NCI-H2029 treated with DMSO at 0.1 percent for 48 hours (cell line): Measurements from ENCODE around the gene MAP1LC3B.

Experiments used
- DNase-seq: peaks from one replicate; lab custom pipeline; 2025; lab: John Stamatoyannopoulos, UW

Gene MAP1LC3B

GRCh38 chr16:87432330-87432915 lies 40.3 kb downstream of the MAP1LC3B start:
- no peak for DNase-seq

GRCh38 chr16:87434146-87434667 lies 42.1 kb downstream of the MAP1LC3B start:
- no peak for DNase-seq

- DNase-seq, result no peak
Measured at GRCh38 chr16:87435372-87436224, 43.5 kb downstream of the MAP1LC3B start.

GRCh38 chr16:87436225-87437172 lies 44.4 kb downstream of the MAP1LC3B start:
- no peak for DNase-seq

GRCh38 chr16:87437327-87437726 lies 45.2 kb downstream of the MAP1LC3B start:
- no peak for DNase-seq

GRCh38 chr16:87437911-87438610 lies 45.9 kb downstream of the MAP1LC3B start:
- no peak for DNase-seq

- no peak for DNase-seq
Measured at GRCh38 chr16:87438611-87438985, 46.5 kb downstream of the MAP1LC3B start.

GRCh38 chr16:87439926-87440325 lies 47.8 kb downstream of the MAP1LC3B start:
- DNase-seq, result no peak

GRCh38 chr16:87441886-87442580 lies 49.9 kb downstream of the MAP1LC3B start:
- DNase-seq, result no peak

- no peak for DNase-seq
Measured at GRCh38 chr16:87442581-87442966, 50.4 kb downstream of the MAP1LC3B start.

- DNase-seq, result no peak
Measured at GRCh38 chr16:87443016-87443415, 50.9 kb downstream of the MAP1LC3B start.

- DNase-seq, result no peak
Measured at GRCh38 chr16:87443964-87444363, 51.8 kb downstream of the MAP1LC3B start.

GRCh38 chr16:87445486-87445885 lies 53.4 kb downstream of the MAP1LC3B start:
- no peak for DNase-seq

GRCh38 chr16:87446479-87446878 lies 54.3 kb downstream of the MAP1LC3B start:
- DNase-seq, result no peak

GRCh38 chr16:87447323-87447722 lies 55.2 kb downstream of the MAP1LC3B start:
- DNase-seq, result no peak

GRCh38 chr16:87448866-87449265 lies 56.7 kb downstream of the MAP1LC3B start:
- no peak for DNase-seq

GRCh38 chr16:87451563-87452210 lies 59.6 kb downstream of the MAP1LC3B start:
- no peak for DNase-seq

- no peak for DNase-seq
Measured at GRCh38 chr16:87453326-87453725, 61.2 kb downstream of the MAP1LC3B start.
